HG03108 (cell line): ENCODE measurements around the gene DDA1.
A peak's percentile ranks its signal among the peaks of the same experiment; 100 is the strongest.
"Not testable (repeated sequence)": the region's sequence is repeated elsewhere in the genome, so short reads cannot be mapped to it uniquely, and the experiment has no call there.

Experiments used
- ATAC-seq: cut with Tn5 transposase; IDR thresholded peaks from one replicate; pipeline ENCODE4 v1.9.1; 2021; ENCODE audit warnings: moderate library complexity; ENCODE audit not compliant: unreplicated experiment

The DDA1 gene

GRCh38 chr19:17309198-17309964, at the start of gene DDA1:
Gene DDA1 (plus strand): TSS chr19:17309563. CDS start chr19:17309655, 92 bp downstream.
- ATAC-seq, result peak; percentile 45

- no peak for ATAC-seq
Measured at GRCh38 chr19:17259934-17260333, 49.4 kb upstream of the DDA1 start.

GRCh38 chr19:17260842-17261325, 48.5 kb upstream of the DDA1 start:
- ATAC-seq, result no peak

- ATAC-seq, result no peak
Measured at GRCh38 chr19:17262557-17262956, 46.8 kb upstream of the DDA1 start.

- no peak for ATAC-seq
Measured at GRCh38 chr19:17263712-17264640, 45.4 kb upstream of the DDA1 start.

GRCh38 chr19:17264641-17264979, 44.8 kb upstream of the DDA1 start, which contains the start of gene USHBP1:
Gene USHBP1 (minus strand): TSS chr19:17264745. CDS start chr19:17264299, 446 bp downstream.
- no peak for ATAC-seq

GRCh38 chr19:17266026-17266425, 43.3 kb upstream of the DDA1 start:
- no peak for ATAC-seq

- peak; percentile 8 for ATAC-seq
Measured at GRCh38 chr19:17266589-17266974, 42.8 kb upstream of the DDA1 start.

- ATAC-seq, result peak; percentile 92
Measured at GRCh38 chr19:17266975-17267788, 42.2 kb upstream of the DDA1 start, which contains the start of gene BABAM1. Gene BABAM1 (plus strand): TSS chr19:17267443. CDS start chr19:17268807, 1,364 bp downstream.

GRCh38 chr19:17268754-17269153, 40.6 kb upstream of the DDA1 start:
- ATAC-seq, result no peak

- ATAC-seq, result not testable (repeated sequence)
Measured at GRCh38 chr19:17274892-17275291, 34.5 kb upstream of the DDA1 start.

GRCh38 chr19:17275441-17276175, 33.8 kb upstream of the DDA1 start:
- ATAC-seq, result no peak

- ATAC-seq, result no peak
Measured at GRCh38 chr19:17279436-17279835, 29.9 kb upstream of the DDA1 start.

- no peak for ATAC-seq
Measured at GRCh38 chr19:17281391-17282304, 27.7 kb upstream of the DDA1 start, which contains the start of gene ANKLE1. Gene ANKLE1 (plus strand): TSS chr19:17281901. CDS start chr19:17281921, 20 bp downstream.

- ATAC-seq, result peak; percentile 62
Measured at GRCh38 chr19:17282488-17283125, 26.8 kb upstream of the DDA1 start.

- no peak for ATAC-seq
Measured at GRCh38 chr19:17283504-17283996, 25.8 kb upstream of the DDA1 start.

- ATAC-seq, result no peak
Measured at GRCh38 chr19:17285415-17286135, 23.8 kb upstream of the DDA1 start.

- no peak for ATAC-seq
Measured at GRCh38 chr19:17286263-17286662, 23.1 kb upstream of the DDA1 start.
